DOHH2 (cell line): ENCODE results near the gene IL1RAPL1.

Experiments used
- H3F3A ChIP-seq: fragments of 200-600 bp; sonication (generic), shearing (Covaris generic); 2 replicates; pipeline ENCODE4 v1.6.0; 2016; ENCODE audit warnings: antibody characterized with exemption, mild to moderate bottlenecking; ENCODE audit not compliant: control insufficient read depth, insufficient read depth
- H3K27ac ChIP-seq: fragments of 200-600 bp; sonication (generic); 2 replicates; pipeline ENCODE4 v1.5.1; 2014; ENCODE audit warnings: low read depth, mild to moderate bottlenecking, low read length, moderate library complexity
- H3K27me3 ChIP-seq: fragments of 200-600 bp; sonication (generic); 2 replicates; pipeline ENCODE4 v1.6.1; 2014; ENCODE audit warnings: mild to moderate bottlenecking, low read length, mixed read lengths; ENCODE audit not compliant: control insufficient read depth
- H3K36me3 ChIP-seq: fragments of 200-600 bp; sonication (generic); 2 replicates; pipeline ENCODE4 v1.6.1; 2014; ENCODE audit warnings: mild to moderate bottlenecking, low read length, moderate library complexity, mixed read lengths; ENCODE audit not compliant: control insufficient read depth
- H3K4me1 ChIP-seq: fragments of 200-600 bp; sonication (generic); 2 replicates; pipeline ENCODE4 v1.6.1; 2014; ENCODE audit warnings: mild to moderate bottlenecking, low read length, mixed read lengths; ENCODE audit not compliant: control insufficient read depth
- H3K4me2 ChIP-seq: fragments of 200-600 bp; sonication (generic); 2 replicates; pipeline ENCODE4 v1.6.0; 2014; ENCODE audit warnings: mild to moderate bottlenecking, low read length, moderate library complexity
- H3K4me3 ChIP-seq: fragments of 200-600 bp; sonication (generic); 2 replicates; pipeline ENCODE4 v1.5.1; 2014; ENCODE audit warnings: mild to moderate bottlenecking, low read length, mixed read lengths
- H3K79me2 ChIP-seq: fragments of 200-600 bp; sonication (generic); 2 replicates; pipeline ENCODE4 v1.6.1; 2014; ENCODE audit warnings: mild to moderate bottlenecking, low read length, mixed read lengths; ENCODE audit not compliant: control insufficient read depth
- H3K9me2 ChIP-seq: fragments of 200-600 bp; sonication (generic); replicated peaks from 2 replicates; pipeline ENCODE4 v1.6.1; 2014; ENCODE audit warnings: mild to moderate bottlenecking, low read length, mixed read lengths; ENCODE audit not compliant: control insufficient read depth
- H3K9me3 ChIP-seq: fragments of 200-600 bp; sonication (generic); 2 replicates; pipeline ENCODE4 v1.6.1; 2014; ENCODE audit warnings: antibody characterized with exemption, low read length, mixed read lengths; ENCODE audit not compliant: control insufficient read depth, insufficient read depth
- H4K20me1 ChIP-seq: fragments of 200-600 bp; sonication (generic); 2 replicates; pipeline ENCODE4 v1.6.0; 2014; ENCODE audit warnings: low read depth, mild to moderate bottlenecking, antibody characterized with exemption, low read length, moderate library complexity; ENCODE audit not compliant: control insufficient read depth, insufficient read depth
- EZH2phosphoT487 ChIP-seq: fragments of 200-600 bp; sonication (generic); IDR thresholded peaks from 2 replicates; pipeline ENCODE4 v1.6.1; 2017; ENCODE audit warnings: borderline replicate concordance, mild to moderate bottlenecking, antibody characterized with exemption, low read length, moderate library complexity, mixed read lengths
- TF ChIP-seq, protein P1 (sequence below): fragments of 200-600 bp; sonication (generic); IDR thresholded peaks from one replicate; pipeline ENCODE4 v1.5.1; 2014; ENCODE audit warnings: antibody characterized with exemption, mild to moderate bottlenecking, low read depth, low read length; ENCODE audit not compliant: poor library complexity, severe bottlenecking

Gene IL1RAPL1

DNA sequence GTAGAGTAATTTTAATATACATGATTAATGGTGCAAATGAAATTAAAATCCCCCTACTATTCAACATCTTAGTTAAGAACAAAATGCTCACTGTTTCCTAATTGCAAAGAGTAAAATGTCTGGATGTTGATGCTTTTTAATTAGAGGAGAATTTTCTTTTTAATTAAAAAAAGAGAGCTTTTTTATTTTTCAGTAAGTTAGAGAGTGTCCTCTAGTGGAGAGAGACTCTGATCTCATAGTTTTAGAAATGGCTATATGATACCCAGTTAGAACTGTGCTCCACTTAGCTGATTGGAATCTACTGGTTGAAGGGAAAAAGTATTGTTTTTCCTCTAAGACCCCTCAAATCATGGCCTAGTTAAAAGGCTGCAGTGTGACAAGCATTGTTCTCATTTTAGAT lies 1316.1 kb downstream of the IL1RAPL1 start:
- Histone ChIP-seq H3K4me3 (no peak overlapping the region), H4K20me1 (no peaks in the 10 kb centered on the region), H3K9me3 (no peaks in the 10 kb centered on the region), H3K9me2 (no peaks in the 10 kb centered on the region), H3K4me1 (no peaks in the 10 kb centered on the region), H3K27me3 (no peaks in the 10 kb centered on the region), H3F3A (no peaks in the 10 kb centered on the region), H3K27ac (no peak overlapping the region), H3K79me2 (no peaks in the 10 kb centered on the region), H3K4me2 (no peak overlapping the region), H3K36me3 (no peaks in the 10 kb centered on the region)
- no peak for TF ChIP-seq EZH2phosphoT487
- TF ChIP-seq, protein P1, sequence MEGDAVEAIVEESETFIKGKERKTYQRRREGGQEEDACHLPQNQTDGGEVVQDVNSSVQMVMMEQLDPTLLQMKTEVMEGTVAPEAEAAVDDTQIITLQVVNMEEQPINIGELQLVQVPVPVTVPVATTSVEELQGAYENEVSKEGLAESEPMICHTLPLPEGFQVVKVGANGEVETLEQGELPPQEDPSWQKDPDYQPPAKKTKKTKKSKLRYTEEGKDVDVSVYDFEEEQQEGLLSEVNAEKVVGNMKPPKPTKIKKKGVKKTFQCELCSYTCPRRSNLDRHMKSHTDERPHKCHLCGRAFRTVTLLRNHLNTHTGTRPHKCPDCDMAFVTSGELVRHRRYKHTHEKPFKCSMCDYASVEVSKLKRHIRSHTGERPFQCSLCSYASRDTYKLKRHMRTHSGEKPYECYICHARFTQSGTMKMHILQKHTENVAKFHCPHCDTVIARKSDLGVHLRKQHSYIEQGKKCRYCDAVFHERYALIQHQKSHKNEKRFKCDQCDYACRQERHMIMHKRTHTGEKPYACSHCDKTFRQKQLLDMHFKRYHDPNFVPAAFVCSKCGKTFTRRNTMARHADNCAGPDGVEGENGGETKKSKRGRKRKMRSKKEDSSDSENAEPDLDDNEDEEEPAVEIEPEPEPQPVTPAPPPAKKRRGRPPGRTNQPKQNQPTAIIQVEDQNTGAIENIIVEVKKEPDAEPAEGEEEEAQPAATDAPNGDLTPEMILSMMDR = no peak

DNA sequence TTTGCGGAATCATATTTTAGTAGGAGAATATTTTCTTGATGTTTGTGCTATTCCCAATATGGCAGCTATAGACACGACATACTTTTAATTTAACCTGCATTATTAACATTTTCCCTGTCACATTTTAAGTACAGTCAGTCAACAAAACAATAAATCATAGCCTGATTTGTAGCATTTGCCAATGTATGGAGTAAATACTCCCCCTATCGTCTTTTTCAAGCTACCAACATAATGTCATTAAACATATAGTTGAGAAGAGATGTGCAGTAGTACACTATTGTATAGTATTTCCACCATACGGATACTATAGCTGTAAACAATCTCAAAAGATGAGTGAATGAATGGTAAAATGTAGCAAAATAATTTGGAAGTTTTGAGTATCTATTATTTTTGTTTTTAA lies 1324.4 kb downstream of the IL1RAPL1 start:
- Histone ChIP-seq H3K4me2 (no peak overlapping the region), H4K20me1 (no peaks in the 10 kb centered on the region), H3K79me2 (no peaks in the 10 kb centered on the region), H3K27me3 (no peaks in the 10 kb centered on the region), H3K27ac (no peak overlapping the region), H3K9me3 (no peaks in the 10 kb centered on the region), H3K4me3 (no peak overlapping the region), H3F3A (no peaks in the 10 kb centered on the region), H3K4me1 (no peaks in the 10 kb centered on the region), H3K9me2 (no peaks in the 10 kb centered on the region), H3K36me3 (no peaks in the 10 kb centered on the region)
- TF ChIP-seq EZH2phosphoT487 = no peak
- TF ChIP-seq, protein P1 = peak; percentile 11

DNA sequence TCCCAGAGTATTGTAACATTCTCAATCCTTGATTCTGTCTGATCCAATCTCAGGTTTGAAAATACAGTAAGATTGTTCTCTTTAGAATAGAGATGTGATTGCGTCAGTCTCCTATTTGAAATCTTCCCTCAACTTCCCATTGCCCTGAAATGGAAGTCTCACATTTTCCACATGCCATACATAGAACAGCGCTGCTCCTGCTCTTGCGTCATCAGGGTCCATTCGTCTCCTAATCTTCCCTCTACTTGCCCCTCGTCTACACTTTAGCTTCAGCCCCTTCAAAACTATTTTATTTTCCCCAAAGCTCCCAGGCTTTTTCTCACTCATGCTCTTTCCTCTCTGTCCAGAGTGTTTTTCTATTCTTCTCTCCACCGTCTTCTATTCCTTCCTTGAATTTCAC lies 1326.4 kb downstream of the IL1RAPL1 start:
- Histone ChIP-seq H3K4me1 (no peaks in the 10 kb centered on the region), H3K36me3 (no peaks in the 10 kb centered on the region), H3K27ac (no peak overlapping the region), H3K27me3 (no peaks in the 10 kb centered on the region), H4K20me1 (no peaks in the 10 kb centered on the region), H3K9me2 (no peaks in the 10 kb centered on the region), H3F3A (no peaks in the 10 kb centered on the region), H3K4me2 (no peak overlapping the region), H3K9me3 (no peaks in the 10 kb centered on the region), H3K4me3 (no peak overlapping the region), H3K79me2 (no peaks in the 10 kb centered on the region)
- TF ChIP-seq, protein P1 = no peak
- no peak for TF ChIP-seq EZH2phosphoT487

DNA sequence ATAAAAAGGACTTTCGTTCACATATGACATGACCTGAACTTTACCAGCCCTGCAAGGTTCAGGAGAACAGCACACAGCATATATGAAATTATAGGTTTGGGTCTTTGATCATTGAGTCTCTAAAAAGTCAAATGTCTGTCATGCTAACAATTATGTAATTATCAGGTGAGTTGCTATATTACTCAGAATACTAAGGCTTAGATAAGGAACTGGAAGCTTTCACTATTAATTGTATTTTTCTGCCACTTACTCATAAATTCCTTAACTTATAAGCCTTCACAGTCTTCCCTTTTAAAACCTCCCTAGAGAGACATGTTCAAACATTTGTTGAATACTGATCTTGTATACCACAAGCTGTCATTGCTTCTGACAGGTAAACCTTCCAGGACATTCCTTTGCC lies 1335.4 kb downstream of the IL1RAPL1 start:
- H3K9me3 ChIP-seq = no peaks in the 10 kb centered on the region
- no peaks in the 10 kb centered on the region for H3K27me3 ChIP-seq
- no peaks in the 10 kb centered on the region for H3K36me3 ChIP-seq
- H3K9me2 ChIP-seq = no peaks in the 10 kb centered on the region
- no peaks in the 10 kb centered on the region for H3K4me1 ChIP-seq
- TF ChIP-seq, protein P1 = no peak
- TF ChIP-seq EZH2phosphoT487 = no peak
- H3F3A ChIP-seq = no peaks in the 10 kb centered on the region
- no peaks in the 10 kb centered on the region for H3K79me2 ChIP-seq
- no peak overlapping the region for H3K4me2 ChIP-seq
- no peak overlapping the region for H3K27ac ChIP-seq
- H4K20me1 ChIP-seq = no peaks in the 10 kb centered on the region
- H3K4me3 ChIP-seq = no peak overlapping the region
